GM18507 (cell line): ENCODE data around the gene CYP24A1.

Source experiments
- DNase-seq: peaks from one replicate; pipeline ENCODE4 v3.0.0; 2011; ENCODE audit warnings: low read depth; ENCODE audit not compliant: insufficient read length; ENCODE audit errors: extremely low spot score
- FAIRE-seq: peaks from 2 replicates; lab custom pipeline; 2011; peaks lifted over from hg19 to GRCh38; lab: Jason Lieb, UNC

The CYP24A1 gene

DNA sequence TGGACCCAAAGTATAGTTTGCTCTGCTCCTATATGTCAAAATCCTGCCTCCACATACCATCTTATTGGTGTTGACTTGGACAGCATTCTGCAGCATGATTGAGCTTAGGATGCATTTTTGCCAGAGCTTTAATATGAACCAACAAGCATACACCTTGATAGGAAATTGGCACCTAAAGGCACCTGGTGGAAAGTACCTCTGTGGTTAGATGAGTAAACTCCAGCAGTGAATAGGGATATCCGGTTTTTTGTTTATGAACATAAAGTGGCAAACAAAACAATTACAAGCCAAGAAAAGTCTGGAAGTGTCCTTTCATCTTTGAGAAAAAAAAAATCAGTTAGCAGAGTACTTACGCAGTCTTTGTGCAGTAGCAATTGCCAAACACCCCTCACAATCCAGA is 6.2 kb upstream of the CYP24A1 start:
- FAIRE-seq, result no peak
- DNase-seq, result no peak

DNA sequence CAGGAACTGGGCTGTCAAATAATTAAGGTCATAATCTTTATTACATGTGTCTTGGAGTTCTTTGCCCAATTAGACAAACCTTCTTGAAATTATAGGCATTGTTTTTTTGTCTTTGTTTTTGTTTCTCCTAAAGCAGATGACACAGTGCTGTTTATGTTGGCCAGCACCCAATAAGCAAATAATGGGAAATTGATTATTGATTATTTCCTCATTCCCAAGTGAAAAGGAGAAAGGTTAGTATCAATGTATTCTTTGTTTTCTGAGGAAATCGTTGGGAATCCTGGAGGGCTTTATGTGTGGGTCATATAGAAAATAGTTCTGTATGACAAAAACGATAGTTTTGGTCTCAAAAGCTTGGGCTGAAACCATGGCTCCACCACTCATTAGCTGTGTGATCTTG is 4.5 kb upstream of the CYP24A1 start:
- FAIRE-seq (no peak), DNase-seq (no peak)

DNA sequence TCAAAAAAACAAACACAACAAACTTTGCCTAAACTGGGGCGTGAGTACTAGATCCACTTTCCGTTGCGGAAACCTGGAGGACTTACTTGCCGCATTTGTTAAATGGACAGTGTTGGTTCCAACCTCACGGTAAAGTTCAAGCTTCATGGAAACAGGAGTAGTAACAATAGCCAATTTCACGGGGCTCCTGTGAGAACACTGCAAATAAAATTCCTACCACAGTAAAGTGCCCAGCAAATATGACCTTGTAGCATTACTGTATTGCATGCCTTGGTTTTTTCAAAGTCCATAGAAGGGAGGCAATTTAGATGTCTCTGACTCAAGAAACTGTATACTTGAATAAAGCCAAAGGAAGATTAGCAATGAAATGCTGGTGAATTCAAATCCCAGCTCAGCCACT is 3.6 kb upstream of the CYP24A1 start:
- FAIRE-seq (no peak), DNase-seq (no peak)

DNA sequence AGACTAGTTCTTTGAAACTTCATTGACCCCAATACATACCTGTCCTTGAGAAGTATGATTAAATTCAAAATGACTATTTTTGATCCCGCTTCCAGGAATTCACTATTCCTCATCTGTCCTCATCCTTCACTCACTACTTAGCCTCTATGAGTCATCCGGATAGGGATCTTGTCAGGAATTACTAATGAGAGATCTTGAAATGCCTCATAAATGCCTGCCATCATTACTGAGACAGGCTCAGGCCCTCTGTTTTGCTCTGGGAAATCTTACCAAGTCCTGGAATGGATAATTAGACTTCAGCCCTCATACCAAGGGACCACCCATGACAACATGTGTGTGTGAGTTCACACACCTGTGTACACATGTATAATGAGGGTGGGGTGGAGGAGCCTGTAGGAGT is 2.8 kb upstream of the CYP24A1 start:
- FAIRE-seq (no peak), DNase-seq (no peak)

DNA sequence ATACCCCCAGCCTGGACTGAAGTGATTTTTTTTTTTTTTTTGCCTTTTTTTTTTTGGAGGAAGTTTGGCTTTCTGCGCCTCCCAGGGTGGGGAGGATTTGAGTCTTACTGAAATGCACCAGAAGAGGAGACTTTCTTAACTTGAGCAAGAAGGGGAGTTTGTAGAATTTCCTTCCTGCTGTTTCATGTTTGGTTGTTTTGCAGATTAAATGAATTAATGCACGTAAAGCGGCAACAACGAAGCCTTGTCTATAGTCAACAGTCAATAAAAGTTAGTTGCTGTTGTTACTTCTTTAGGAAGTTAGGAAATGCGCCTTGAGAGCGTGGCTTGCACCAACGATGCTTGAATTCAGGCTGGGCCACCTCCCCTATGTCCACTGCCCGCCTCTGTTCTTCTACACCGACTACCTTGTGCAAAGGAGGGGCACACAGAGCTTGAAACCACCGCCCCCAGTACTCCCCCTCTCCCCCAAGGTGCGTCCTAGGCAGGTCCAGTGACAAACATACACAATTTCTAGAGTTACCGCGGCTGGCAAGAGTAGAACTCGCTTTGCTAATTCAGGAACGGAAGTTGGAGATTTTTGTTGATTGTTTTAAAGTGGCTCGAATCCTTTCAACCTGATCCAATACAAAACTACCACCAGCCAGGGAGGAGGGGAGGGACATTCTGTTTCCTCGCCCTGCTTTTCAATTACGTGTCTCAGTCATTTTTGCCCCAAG is 830 bp upstream of the CYP24A1 start:
- FAIRE-seq, result no peak
- no peak for DNase-seq

DNA sequence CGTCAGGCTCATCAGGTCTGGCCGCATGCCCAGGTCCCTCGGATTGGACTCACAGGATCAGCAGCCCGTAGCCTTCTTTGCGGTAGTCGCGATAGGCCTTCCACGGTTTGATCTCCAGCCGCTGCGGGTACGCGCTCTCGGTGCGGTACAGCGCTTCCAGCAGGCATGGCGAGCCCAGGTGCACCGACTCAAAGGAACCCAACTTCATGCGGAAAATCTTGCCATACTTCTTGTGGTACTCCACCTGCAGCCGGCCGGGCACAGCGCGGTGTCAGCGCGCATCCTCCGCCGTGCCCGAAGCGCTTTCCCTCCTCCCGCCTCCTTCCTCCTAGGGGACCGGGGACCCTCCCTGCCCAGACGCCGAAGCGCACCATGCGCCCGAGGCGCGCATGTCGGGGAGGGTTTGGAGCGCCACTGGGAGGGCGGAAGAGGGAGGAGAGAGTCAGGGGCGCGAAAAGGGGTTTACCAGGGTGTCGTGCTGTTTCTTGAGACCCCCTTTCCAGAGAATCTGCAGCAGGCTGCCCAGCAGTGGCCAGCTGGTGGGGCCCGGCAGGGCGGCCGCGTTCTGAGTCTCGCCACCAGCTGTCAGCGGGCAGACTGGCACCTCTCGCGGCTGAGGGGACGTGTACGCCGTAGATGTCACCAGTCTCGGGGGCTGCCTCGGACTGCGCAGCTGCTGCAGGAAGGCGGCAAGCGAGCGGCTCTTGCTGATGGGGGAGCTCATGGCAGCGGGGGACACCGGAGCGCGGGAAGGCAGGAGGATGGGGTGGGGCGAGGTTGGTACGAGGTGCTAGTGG is 732 bp downstream of the CYP24A1 start:
- DNase-seq (no peak), FAIRE-seq (no peak)

DNA sequence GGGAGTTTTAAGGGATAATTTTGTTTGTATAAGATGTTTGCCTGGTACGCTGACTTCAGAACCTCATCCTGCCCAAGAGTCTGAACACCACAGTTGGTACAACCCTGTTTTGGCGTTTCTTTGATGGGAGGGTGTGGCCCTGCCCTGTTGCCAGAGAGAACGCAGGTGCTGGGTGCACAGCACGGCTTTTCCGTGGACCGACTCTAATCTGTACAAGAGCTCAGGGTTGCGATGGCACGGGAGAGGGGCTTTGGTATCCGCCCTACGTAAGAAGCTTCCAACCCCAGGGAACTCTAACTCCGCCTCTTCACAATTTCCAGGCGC is 1.3 kb downstream of the CYP24A1 start:
- FAIRE-seq (no peak), DNase-seq (no peak)

DNA sequence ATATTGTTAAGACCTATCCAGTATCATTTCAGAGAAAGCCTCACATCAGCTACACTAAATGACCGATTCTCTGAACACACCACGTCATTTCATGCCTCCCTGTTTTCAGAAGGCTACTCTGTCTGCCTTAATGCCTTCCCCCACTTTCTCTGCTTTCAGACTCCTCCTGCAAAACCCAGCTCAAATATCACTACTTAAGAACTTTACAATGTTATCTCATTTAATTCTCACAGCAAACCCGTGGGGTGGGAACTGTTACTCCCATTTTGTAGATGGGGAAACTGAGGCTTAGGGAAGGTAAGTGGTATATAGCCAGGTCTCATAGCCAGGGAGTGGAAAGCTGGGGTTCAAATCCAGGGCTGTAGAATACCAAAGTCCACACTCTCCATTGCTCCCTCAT is 2.8 kb downstream of the CYP24A1 start:
- FAIRE-seq (no peak), DNase-seq (no peak)

DNA sequence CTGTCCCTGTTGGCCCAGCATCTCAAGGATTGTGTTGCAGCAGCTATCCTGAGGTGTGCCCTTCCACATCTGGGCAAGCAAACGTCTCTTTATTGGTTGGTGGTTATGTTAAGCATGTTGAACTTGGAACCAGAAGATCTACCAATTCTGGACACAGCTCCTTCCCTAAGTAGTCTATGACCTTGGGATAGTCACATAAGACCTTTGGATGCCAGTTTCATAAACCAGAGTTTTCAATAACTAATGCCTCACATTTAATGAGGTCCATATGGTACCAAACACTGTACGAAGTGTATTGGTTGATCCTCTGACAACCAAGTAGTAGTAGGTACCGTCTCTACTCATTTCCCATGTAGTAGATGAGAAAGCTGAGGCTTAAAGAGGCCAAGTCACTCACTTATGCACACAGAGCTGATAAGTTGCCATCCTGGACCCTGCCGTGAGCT is 3.7 kb downstream of the CYP24A1 start:
- no peak for DNase-seq
- no peak for FAIRE-seq

DNA sequence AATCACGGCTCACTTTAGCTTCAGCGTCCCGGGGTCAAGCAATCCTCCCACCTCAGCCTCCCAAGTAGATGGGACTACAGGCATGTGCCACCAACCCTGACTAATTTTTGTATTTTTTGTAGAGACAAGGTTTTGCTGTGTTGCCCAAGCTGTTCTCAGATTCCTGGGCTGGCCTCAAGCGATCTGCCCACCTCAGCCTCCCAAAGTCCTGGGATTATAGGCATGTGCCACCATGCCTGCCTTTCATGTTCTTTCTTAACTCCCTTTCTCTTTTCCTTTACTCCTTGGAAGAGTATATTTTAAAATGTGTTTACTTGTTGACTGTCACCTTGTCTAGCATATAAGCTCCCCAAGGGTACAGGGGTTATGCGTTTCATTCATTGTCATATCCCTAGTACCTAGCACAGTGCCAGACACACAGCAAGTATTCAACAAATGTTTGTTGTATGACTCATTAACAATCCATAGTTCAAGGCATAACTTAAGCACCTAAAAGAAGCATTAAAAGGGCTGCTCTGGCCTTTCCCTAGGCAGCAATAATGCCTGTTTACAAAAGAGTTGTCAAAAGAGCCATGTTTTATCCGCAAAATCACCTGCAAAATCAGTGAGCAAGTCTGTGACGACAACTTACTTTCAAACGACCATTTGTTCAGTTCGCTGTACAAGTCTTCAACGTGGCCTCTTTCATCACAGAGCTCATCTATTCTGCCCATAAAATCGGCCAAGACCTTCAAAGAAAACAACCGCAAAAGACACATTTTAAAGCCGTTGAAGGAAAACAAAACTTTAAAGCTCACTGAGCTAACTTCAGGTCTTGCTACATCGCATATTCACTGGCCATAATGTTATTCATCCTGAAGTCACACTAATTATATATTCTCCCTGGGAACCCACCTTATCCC is 4.6 kb downstream of the CYP24A1 start:
- FAIRE-seq, result no peak

DNA sequence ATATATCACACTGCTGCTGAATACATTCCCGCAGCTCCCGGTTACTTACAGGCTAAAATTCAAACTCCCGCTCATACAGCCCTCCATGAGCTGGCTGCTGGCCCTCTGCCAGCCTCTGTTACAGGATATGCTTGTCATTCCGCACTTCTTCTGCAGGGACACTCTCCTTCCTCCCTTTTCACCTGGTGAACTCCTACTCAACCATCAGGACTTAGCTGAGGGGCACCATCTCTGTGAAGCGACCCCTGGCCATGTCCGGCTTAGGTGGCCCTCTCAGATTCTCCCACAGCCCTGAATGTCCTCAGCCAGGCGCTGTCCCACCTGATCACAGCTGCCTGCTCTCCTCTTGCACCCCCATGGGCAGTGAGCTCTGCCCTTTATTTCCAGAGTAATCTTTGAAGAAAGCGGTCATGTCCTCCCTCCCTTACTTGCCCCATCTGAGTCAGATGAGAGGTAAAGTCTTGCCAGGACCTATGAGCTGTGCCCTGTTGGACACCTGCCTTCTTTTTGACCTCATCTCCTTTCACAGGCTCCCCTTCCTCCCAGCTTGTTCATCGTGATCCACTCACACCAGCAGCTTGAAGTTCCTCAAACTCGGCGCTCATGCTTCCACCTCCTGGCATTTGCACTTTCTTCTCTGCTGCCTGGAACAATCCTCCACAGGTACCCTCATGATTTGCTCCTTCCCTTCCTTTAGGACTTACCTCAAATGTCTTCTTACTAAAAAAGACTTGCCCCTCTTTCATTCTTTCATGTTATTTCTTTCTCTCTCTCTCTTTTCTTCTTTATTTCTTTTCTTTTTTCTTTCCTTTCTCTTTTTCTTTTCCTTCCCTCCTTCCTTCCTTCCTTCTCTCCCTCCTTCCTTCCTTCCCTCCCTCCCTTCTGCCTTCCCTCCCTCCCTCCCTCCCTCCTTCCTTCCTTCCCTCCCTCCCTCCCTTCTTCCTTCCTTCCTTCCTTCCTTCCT is 5.6 kb downstream of the CYP24A1 start:
- DNase-seq (no peak), FAIRE-seq (no peak)

More for the DNA sequence above, 4.6 kb downstream of the CYP24A1 start:
- DNase-seq, result no peak

DNA sequence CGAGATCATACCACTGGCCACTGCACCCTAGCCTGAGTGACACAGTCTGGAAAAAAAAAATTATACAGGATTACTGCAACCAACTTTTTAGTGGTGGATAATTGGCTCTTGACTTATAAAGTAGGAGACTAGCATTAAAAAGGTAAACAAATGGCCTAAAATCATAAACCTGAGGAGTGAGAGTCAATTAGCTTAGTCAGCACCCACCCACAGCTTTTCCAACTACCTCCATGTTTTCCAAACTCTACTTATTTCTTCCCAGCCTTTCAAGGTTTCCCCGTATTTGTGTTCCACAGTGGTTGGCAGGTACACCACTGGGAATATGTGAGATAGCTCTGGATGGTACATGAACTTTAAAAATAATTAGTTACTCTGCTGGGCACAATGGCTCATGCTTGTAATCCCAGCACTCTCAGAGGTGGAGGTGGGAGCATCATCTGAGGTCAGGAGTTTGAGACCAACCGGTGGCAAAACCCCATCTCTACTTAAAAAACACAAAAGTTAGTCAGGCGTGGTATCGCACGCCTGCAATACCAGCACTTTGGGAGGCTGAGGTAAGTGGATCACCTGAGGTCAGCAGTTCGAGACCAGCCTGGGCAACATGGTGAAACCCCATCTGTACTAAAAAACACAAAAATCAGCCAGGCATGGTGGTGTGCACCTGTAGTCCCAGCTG is 6.7 kb downstream of the CYP24A1 start:
- no peak for DNase-seq
- FAIRE-seq, result no peak

DNA sequence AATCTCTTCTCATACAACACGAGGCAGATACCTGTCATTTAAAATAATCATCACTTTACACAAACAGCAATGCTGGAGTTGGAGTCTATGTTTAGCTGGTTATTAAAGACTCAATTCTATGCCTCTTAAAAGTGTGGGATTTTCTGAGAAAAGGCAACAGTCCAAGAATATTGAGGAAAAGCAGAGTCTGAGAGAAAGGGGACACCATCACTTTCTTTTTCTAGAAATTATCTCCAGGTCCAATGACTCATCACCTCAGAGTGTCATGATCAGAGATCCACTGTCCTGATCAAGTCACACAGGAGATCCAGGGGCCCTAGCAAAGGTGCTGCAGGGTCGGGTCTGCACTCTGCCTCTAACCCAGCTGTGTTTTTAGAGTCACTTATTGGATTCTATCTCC is 8.0 kb downstream of the CYP24A1 start:
- no peak for FAIRE-seq
- no peak for DNase-seq

DNA sequence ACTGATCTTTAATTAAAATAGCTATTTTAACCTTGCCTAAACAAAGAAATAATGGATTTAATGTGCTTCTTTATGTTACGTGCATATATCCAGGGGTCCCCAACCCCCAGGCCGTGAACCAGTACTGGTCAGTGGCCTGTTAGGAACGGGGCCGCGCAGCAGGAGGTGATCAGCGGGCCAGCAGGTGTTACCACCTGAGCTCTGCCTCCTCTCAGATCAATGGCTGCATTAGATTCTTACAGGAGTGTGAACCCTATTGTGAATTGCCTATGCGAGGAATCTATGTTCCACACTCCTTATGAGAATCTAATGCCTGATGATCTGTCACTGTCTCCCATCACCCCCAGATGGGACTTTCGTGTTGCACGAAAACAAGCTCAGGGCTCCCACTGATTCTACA is 8.8 kb downstream of the CYP24A1 start:
- no peak for DNase-seq
- FAIRE-seq, result no peak

DNA sequence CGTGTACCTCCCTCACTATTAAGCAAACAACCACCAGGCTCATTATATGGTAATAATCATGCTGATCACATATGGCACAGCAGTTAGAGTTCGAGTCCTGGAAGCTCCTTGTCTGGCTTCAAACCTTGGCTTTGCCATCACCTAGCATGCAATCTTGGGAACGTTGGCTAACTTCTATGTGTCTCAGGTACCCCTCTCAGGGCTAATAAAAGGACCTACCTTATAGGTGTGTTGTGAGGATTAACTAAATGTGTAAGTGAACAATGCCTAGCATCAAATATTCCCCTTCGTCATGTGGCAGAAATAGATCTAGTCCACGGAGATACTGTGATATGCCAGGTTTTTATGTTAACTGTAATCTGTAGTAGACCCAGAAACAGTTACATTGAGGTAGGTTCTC is 10.4 kb downstream of the CYP24A1 start:
- no peak for DNase-seq
- FAIRE-seq, result no peak

DNA sequence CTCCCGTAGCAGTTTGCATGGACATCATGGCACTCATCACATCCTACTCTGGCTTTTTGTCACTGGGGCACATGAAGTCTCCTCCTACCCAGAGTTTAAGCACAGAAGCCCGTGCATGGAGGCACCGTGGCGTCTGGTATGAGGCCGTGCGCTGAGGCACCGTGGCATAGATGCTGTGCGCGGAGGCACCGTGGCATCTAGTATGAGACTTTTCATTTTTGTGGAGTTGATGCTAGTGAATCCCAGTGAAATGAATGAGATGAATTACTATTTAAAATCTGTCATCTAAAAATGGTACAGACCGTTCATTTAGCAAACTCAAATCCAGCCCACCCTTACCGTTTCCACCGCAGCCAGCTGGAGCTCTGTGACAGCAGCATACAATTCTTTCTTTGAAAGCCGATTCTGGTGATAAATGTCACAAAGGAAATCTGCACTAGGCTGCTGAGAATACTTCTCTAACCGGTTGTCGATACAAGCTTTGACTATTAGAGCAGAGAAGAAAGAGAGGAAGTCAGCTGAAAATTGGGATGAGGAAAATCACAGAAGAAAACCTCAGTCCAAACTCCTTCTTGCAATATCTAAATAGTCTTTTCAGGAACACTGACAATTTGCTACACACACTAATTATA is 11.3 kb downstream of the CYP24A1 start:
- FAIRE-seq (no peak), DNase-seq (no peak)

DNA sequence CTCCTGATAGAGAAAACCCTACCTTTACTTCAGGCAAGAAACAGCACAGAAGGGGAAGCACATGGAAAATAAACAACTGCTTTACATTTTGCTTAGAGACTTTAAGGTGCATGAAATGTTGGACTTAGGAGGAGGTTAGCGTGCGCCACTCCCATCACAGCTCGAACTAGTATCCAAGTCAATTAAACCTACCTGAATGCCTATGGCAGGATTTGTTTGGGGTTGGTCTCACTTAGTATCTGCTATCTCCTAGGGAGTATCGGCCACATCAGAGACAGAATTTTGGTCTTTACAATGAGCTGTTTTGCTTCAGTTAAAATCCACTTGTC is 12.0 kb downstream of the CYP24A1 start:
- FAIRE-seq, result no peak
- no peak for DNase-seq

DNA sequence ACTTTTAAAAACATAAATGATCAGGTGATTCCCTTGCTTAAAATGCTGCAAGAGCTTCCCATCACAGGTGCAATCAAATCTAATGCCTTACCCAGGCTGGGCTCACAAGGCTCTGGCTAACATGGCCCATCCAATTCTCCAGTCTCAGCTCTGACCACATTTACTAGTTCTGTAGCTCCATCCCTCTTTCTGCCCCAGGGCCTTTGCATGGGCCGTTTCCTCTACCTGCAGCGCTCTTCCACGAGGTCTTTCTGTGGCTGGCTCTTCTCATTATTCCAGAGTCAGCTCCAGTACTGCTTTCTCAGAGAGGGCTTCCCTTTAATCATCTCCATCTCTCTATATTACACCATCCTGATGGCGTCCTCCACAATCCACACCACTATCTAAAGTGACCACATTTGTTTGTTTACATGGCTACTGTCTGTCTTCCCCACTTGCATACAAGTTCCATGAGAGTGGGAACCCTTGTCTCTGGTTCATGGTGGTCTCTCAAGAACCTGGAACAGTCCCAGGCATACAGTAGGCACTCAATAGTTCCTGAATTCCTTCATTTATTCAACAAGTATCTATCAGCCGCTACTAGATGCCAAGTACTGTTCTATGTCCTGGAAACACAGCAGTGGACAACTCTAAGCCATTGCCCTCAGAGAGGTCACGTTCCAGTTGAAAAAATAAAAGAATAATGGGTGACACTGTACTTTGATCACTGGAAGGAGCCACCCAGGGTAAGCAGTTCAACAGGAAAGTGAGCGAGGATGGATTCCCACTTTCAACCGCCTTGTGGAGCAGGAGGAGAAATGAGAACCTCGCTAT is 12.6 kb downstream of the CYP24A1 start:
- no peak for FAIRE-seq
- DNase-seq, result no peak
